Measurements from ENCODE around the gene KRTAP12-4.
"Not testable (repeated sequence)": the region's sequence is repeated elsewhere in the genome, so short reads cannot be mapped to it uniquely, and the experiment has no call there.

The KRTAP12-4 gene

DNA sequence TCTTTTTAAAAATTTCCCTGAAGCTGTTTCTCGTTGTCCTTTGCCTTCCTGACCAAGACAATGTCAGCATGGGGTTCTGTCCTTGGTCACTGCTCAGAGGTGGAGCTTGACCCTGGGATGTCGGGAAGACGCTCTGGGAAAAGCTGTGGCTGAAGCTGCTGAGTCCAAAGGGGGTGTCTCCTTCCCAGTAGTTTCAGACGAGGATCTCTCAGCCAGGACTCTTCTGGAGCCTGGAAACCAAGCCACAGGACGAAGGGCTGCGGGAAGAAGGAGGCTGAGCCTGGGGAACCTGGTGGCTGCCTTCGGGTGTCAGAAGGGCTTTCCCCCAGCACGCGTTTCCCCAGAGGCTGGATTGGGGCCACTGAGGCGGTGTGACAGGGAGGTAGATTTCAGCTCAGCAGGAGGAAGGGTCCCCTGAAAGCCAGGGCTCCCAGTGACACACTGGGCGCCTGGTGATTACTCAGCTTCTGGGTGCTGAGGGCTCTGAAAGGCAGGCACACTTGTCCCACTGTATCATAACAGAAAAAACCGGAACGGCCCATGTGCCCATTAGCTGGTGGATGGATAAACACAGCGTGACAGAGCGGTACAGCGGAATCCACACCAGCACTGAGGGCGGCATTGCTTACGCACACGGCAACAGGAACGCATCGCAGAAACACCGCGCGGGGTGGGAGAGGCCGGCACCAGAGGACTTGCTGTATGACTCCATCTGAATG lies 32.5 kb upstream of the KRTAP12-4 start:
- DNase-seq (ENCODE audit: low read depth in 3 of 3), result no peak

DNA sequence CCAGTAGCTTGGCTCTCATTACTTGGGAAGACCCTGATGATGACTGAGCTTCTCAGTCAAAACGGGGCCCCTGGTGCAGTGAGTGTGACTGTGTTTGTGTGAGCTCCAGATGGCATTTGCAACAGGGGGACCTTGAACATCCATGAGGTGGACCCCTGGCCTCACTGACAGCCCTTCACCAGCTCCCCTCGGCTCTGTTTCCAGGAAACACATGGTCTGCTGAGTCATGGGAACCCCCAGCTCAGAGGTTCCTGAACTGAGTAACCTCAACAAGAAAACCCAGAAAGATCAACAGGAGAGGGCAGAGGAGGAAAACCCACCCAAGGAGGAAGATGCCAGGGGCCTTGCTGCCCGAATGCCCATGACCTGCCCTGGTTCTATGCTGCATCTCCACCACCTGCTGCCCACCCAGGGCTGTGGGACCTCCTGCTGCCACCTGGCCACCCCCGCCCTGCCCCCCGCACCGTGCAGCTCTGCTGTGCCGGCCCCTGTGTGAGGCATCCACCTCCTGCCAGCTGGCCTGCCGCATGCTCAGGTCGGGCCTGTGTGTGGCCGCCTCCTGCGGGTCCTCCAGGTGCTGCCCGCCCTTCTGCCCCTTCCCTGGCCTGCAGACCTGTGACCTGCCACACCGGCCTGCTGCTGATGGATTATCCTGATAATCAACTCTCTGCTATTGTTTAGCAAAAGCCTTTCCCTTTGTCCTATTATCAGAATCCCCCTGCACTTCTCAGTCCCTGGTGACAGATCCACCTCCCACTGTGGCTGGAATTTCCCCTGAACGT lies 31.7 kb upstream of the KRTAP12-4 start:
- DNase-seq (ENCODE audit: low read depth in 3 of 3), result no peak

DNA sequence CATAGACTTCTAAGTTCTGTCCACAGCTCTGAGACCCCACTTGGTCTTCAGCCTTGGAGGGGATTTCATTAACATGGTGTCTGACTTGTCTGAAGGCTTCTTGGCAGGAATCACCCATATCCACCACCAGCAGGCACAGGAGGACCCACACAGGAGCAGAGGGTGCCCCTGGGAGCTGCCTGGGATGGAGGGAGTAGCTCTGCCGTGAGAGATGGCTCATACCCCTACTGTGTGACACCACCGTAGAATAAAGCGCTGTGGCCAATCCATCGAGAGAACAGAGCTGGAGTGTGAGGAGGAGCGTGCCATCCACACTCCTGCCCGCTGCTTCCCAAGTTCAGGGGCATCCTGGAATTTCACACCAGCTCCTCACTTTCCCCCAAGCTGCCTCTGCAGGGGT lies 30.6 kb upstream of the KRTAP12-4 start:
- DNase-seq (ENCODE audit: low read depth in 3 of 3), result not testable (repeated sequence)

DNA sequence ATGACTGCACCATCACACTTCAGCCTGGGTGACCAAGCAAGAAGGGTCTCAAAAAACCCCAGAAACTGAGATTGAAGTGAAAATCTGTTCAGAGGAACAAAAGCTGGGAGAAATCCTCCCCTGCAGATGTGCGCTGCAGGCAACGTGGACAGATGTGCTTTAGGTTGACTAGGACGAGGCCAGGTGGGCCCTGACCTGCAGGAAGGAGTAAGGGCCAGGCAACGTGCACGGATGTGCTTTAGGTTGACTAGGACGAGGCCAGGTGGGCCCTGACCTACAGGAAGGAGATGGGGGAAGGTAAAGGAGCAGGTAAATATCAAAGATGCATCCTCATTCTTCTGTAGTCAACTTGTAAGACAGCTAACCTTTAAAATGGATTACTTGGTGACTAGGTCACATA lies 30.0 kb upstream of the KRTAP12-4 start:
- no peak for DNase-seq (ENCODE audit: low read depth in 3 of 3)

DNA sequence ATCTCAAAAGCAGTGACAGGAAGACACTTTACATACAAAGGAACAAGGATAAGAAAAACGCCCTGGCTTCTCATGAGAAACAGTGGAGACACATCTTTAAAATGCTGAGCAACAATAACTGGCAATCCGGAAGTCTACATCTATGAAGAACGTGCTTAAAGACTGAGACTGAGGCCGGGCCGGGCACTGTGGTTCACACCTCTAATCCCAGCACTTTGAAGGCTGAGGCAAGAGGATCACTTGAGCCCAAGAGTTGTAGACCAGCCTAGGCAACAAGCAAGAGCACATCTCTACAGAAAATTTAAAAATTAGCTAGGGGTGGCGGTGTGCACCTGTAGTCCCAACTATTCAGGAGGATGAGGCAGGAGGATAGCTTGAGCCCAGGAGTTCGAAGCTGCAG lies 29.6 kb upstream of the KRTAP12-4 start:
- DNase-seq (ENCODE audit: low read depth in 3 of 3), result no peak

DNA sequence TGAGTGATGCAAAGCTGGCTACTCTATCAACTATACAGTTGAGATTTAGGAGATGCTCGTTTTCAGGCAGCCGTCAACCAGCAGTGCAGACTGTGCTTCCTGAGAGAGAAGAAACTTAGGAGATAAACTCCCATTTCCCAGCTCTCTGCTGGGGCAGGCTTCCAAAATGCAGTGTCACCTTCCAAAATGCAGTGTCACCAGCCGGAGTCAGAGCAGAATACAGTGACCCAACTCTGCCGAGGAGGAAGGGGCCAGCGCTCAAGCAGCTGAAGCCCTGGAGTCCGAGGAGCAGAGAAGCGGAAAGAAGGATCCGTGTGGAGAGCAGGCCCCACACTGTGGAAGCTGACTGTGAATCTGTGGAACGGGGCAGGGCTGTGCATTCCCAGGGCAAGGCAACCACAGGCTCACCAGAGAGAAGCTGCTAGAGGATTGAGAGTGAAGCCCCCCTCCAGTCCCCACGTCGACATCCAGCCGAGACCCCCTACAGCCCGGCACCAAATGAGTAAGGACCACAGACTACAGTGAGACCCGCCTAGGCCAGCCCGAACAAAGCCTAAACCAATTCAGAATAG lies 28.2 kb upstream of the KRTAP12-4 start:
- no peak for DNase-seq (ENCODE audit: low read depth in 3 of 3)

DNA sequence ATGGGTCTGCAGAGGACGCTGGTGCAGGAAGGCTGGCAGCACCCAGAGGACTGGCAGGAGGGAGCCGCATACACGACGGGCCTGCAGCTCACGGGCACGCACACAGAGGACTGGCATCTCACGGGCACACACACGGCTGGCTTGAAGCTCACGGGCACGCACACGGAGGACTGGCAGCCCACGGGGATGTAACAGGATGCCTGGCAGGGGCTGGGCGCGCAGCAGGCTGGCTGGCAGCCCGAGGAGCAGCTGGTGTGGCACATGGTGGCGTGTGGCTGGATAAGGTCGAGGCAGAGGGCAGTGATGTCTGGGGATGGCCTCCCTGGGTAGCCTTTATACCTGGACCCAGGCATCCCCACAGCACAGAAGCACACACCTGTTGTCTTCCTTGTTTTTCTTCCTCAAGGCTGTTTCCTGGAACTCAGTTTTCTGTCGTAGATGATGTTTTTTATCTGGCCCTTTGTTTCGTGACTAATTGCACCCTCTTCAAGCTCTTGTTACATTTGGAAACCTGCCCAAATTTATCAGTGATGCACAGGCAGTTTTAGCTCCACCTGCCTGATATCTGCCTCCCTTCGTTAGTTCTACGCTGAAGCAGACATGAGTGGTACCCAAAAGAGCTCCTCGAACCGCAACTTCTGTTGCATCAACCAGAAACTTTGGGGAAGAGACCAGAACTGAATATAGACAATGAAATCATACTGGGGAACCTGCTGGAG lies 27.6 kb upstream of the KRTAP12-4 start, which contains the start of gene KRTAP12-1:
TSS of gene KRTAP12-1 (minus strand) at position 303 of the 719 bp plus-strand sequence. CDS start at position 263, 40 bp downstream.
- DNase-seq (ENCODE audit: low read depth in 3 of 3), result no peak

DNA sequence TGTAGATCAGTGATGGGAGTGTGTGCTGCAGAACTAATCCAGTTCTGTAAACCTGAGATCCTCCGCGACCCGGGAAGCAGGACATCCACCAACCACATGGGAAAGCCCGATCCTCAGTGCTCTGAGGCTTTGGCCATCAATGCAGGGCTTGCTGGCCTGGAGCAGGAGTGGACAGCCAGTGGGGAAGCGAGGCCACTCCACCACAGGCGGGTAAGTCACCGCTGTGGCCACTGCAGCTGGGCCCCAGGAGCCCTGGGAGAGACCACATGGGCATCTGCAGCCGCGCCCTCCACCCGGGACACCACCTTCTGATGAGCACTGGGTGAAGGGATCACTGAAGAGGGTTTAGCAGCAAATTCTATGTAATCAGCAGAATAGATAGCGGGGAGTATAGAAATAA lies 26.7 kb upstream of the KRTAP12-4 start:
- DNase-seq (ENCODE audit: low read depth in 3 of 3), result no peak

DNA sequence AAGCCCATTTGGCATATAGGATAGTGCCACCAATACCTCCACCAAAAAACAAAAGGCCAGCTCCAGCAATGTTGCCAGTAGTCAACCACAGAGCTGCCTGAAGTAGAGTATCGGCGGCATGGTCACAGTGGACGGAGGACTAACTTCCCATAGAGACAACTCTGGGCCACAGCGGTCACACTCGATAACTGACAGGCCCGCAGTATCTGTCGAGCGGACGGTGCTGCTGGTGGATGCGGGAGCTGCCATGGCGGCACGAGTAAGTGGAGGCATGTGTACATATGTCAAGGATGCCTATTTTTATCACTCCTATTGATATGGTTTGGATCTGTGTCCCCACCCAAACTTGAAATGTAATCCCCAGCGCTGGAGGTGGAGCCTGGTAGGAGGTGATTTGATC lies 23.4 kb upstream of the KRTAP12-4 start:
- DNase-seq (ENCODE audit: low read depth in 3 of 3), result no peak

DNA sequence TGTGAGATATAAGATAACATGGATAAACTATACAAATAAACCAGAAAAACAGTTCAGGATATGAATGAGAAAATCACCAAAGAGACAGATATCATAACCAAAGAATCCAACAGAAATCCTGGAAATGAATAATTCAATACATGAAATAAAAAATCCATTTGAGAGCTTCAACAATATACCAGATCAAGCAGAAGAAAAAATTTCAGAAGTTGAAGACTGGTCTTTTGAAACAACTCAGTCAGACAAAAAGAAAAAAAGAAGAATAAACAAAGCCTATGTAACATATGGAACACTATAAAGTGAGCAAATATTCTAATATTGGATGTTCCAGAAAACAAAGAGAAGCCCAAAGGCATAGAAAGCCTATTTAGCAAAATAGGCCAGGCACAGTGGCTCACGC lies 17.5 kb upstream of the KRTAP12-4 start:
- no peak for DNase-seq (ENCODE audit: low read depth in 3 of 3)

DNA sequence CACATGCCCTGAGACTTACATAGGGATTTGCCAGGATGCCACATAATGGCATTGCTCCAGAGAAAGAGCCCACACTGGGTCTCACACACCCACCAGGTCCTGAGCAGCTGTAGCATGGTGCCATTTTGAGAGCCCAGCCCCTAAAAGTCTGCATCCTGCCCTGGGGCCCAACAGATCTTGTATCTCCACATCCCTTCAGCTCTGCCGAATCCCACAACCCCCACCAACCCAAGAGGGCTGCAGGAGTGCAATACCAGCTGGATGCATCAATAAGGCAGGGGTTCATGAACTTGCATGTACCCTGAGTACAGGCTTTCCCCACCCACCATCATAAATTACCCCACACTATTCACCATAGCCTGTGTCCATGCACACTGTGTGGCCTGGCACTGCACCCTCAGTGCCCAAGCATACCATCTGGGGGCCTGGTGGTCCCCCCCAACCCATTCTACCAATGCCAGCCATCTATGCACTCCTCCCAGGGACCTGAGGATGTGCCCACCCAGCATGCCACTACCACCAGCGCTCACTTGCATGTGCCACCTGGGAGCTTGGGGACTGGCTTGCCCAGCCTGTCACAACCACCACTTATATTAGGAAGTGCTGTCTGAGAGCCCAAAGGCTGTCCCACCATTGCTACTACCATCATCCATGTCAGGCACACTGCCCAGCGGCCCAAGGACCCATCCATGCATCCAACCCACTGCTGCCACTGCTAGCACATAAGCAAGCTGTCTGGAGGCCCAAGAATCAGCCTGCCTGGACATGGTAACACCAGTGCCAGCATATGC lies 16.4 kb upstream of the KRTAP12-4 start:
- DNase-seq (ENCODE audit: low read depth in 3 of 3), result no peak

DNA sequence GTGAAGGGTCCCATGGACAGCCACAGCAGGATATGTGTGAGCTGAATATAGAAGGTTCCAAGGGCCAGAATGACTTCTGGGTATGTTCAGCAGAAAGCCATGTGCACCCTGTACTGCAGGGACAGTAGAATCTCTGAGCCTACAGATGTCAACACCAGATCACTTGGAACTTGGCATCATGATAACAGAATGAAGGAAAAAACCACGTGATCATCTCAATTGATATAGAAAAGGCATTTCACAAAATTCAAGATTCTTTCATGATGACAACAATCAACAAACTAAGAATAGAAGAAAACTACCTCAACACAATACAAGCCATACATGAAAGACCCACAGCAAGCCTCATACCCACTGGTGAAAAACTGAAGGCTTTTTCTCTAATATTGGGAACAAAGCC lies 13.2 kb upstream of the KRTAP12-4 start:
- DNase-seq (ENCODE audit: low read depth in 3 of 3), result no peak

DNA sequence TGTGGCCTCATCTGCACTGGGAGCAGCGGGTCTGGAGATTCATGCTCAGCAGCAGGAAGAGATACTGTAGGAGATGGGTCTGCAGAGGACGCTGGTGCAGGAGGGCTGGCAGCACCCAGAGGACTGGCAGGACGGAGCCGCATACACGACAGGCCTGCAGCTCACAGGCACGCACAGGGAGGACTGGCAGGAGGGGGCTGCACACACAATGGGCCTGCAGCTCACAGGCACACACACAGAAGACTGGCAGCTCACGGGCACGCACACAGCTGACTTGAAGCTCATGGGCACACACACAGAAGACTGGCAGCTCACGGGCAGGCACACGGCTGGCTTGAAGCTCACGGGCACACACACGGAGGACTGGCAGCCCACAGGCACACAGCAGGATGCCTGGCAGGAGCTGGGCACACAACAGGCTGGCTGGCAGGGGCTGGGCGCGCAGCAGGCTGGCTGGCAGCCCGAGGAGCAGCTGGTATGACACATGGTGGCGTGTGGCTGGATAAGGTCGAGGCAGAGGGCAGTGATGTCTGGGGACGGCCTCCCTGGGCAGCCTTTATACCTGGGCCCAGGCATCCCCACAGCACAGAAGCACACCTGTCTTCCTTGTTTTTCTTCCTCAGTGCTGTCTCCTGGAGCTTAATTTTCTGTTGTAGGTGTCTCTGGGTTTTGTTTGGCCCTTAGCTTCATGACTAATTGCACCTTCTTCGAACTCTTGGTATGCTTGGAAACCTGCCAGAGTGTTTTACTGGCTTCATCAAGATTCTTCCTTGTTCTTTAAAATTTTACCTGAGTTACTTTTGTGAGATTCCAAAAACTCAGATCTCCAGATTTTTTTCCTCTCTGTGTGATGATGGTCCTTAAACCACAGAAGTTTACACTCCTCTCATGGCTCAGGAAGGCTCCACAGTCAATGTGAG lies 12.2 kb upstream of the KRTAP12-4 start, which contains the start of gene KRTAP12-2:
TSS of gene KRTAP12-2 (minus strand) at position 527 of the 920 bp plus-strand sequence. CDS start at position 486, 41 bp downstream.
- no peak for DNase-seq (ENCODE audit: low read depth in 3 of 3)

DNA sequence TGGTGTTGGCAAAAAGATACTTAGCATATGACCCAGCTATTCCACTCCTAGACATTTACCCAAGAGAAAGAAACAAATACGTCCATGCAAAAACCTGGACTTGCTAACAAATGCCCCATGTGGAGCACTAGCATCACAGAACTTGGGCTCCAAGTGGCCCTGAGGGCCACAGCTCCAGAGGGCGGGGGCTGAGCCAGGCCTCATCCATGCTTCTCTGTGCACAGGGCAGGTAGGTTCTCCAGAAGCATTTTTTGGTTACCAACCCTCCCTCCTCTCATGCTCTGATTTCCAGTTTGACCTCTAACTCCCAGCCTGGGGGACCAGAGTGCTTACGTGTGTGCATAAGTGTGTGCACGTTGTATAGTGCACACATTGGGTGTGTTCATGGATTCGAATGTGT lies 10.2 kb upstream of the KRTAP12-4 start:
- DNase-seq (ENCODE audit: low read depth in 3 of 3), result no peak

DNA sequence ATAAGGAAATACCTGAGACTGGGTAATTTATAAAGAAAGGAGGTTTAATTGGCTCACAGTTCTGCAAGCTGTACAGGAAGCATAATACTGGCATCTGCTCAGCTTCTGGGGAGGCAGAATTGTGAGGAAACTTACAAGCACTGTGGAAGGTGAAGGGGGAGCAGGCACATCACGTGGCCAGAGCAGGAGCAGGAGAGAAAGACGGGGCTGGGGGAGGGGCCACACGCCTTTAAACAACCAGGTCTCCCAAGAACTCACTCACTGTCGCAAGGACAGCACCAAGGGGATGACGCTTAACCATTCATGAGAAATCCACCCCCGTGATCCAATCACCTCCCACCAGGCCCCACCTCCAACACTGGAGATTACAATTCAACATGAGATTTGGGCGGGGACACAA lies 7.1 kb upstream of the KRTAP12-4 start:
- DNase-seq (ENCODE audit: low read depth in 3 of 3), result not testable (repeated sequence)

DNA sequence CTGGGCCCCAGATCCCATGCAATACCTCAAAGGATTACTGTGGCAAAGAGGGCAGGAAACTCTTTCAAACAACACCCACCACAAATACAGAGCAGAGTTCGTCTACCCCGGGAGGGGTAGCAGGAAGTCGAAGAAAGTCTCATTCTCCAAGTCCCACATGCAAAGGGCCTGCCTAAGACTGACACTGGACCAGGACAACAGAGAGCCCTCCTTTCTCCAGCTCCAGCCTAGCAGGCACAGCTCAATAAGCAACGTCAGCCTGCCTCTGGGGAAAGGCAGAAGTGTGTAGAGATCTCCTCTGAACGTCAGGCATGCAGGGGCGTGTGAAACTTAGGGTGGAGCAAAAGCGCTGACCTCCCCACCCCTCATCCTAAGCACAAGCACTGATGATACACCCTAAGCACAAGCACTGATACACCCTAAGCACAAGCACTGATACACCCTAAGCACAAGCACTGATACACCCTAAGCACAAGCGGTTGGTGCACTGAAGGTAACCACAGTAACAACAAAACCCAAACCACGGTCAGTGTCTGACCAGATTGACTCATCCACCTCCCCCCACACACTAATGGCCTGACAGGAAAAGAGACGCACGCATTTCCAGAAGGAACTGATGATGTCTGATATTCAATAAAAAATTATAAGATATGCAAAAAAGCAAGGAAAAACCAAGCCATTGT lies 4.6 kb upstream of the KRTAP12-4 start:
- DNase-seq (ENCODE audit: low read depth in 3 of 3), result no peak

DNA sequence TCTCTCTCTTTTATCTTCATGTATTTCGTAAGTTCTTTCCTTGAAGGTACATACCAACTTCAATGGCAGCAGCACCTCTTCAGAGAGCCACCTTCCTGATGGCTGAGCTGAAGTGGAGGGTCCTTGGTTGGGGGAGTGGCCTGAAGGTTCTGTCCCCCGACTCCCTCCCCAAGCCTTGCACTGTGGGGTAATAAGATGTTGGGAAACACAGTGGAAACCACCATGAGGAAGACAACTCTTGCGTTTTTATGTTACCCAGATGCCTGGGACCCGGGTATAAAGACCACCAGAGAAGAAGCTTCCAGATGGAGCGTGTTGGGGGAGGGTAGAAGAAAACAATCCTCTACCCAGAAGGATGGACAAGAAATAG lies 4.1 kb upstream of the KRTAP12-4 start:
- no peak for DNase-seq (ENCODE audit: low read depth in 3 of 3)

DNA sequence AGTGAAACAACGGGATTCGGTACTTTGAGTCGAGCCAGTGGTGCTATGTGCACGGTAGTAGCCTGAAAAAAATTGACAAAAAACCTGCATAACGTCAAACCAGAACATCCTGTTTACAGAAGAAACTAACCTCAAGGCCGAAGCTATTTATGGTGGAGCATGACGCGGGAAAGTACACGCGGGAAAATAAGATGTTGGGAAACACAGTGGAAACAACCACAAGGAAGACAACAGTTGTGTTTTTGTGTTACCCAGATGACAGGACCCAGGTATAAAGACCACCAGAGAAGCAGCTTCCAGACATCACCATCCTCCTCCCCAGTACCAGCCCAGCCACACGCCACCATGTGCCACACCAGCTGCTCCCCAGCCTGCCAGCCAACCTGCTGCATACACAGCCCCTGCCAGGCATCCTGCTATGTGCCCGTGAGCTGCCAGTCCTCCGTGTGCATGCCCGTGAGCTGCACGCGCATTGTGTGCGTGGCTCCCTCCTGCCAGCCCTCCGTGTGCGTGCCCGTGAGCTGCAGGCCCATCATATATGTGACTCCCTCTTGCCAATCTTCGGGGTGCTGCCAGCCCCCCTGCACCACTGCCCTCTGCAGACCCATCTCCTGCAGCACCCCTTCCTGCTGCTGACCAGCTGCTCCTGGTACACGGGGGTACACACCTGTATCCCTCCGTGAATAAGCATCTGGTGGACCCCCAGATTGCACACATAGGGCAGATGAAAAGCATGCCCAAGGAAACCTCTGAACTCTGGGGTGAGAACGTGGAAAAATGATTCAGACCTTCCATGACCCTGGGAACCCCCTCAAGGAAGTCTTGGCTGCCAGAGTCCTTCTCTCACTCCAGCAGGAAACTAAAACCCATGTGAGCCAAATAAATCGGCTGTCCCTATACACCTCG lies 3.4 kb upstream of the KRTAP12-4 start, which contains the start of gene KRTAP12-3:
TSS of gene KRTAP12-3 (plus strand) at position 298 of the 906 bp plus-strand sequence. CDS start at position 346, 48 bp downstream.
- no peak for DNase-seq (ENCODE audit: low read depth in 3 of 3)

Data from stimulated activated CD4-positive, alpha-beta T cell treated with anti-CD3 and anti-CD28 coated beads, TNF-alpha, amount 100 ng/mL, for 48 hours (primary cell).